GM12878 (cell line): ENCODE measurements around the gene PELI2.

Experiments used
- BMI1 ChIP-seq: fragments of 450-650 bp; IDR thresholded peaks from 2 replicates; pipeline ENCODE4 v1.6.1; 2016; ENCODE audit warnings: mild to moderate bottlenecking, moderate library complexity, borderline replicate concordance
- HCFC1 ChIP-seq: fragments of 150-350 bp; IDR thresholded peaks from 2 replicates; pipeline ENCODE4 v1.6.1; 2014; ENCODE audit warnings: low read length
- JUND ChIP-seq: IDR thresholded peaks from 2 replicates; pipeline ENCODE4 v1.6.1; 2012; ENCODE audit warnings: low read depth, mild to moderate bottlenecking, low read length, improper control_type of control experiment, moderate library complexity
- MLLT1 ChIP-seq: fragments of 450-650 bp; IDR thresholded peaks from 2 replicates; pipeline ENCODE4 v1.6.1; 2016; ENCODE audit warnings: mild to moderate bottlenecking
- MTA2 ChIP-seq: fragments of 450-650 bp; IDR thresholded peaks from 2 replicates; pipeline ENCODE4 v1.6.1; 2016; ENCODE audit warnings: low read depth, mild to moderate bottlenecking, moderate library complexity
- MXI1 ChIP-seq: fragments of 150-350 bp; IDR thresholded peaks from 2 replicates; pipeline ENCODE4 v1.6.1; 2011; ENCODE audit warnings: low read depth, mild to moderate bottlenecking, inconsistent platforms, low read length, improper control_type of control experiment
- NR2C1 ChIP-seq: fragments of 450-650 bp; IDR thresholded peaks from 2 replicates; pipeline ENCODE4 v1.6.1; 2017; ENCODE audit warnings: antibody characterized with exemption, mild to moderate bottlenecking, moderate library complexity
- POLR2A ChIP-seq: IDR thresholded peaks from 2 replicates; pipeline ENCODE4 v1.6.1; 2011; ENCODE audit warnings: low read depth, mild to moderate bottlenecking, low read length
- POLR2AphosphoS5 ChIP-seq: IDR thresholded peaks from 2 replicates; pipeline ENCODE4 v1.6.1; 2011; ENCODE audit warnings: mild to moderate bottlenecking, low read length, inconsistent platforms
- SP1 ChIP-seq: IDR thresholded peaks from one replicate; pipeline ENCODE4 v1.6.1; 2011; ENCODE audit warnings: low read depth, low read length
- STAT1 ChIP-seq: fragments of 450-650 bp; conservative IDR thresholded peaks from 2 replicates; pipeline ENCODE4 v1.6.1; 2014; ENCODE audit warnings: antibody characterized with exemption, mild to moderate bottlenecking
- TF ChIP-seq, protein P1 (sequence below), 3 experiments: IDR thresholded peaks in 2 of 3; conservative IDR thresholded peaks in 1 of 3; 2 replicates each; pipeline ENCODE4 v1.5.1; 2011; ENCODE audit warnings: low read depth in 3 of 3, low read length in 3 of 3, mild to moderate bottlenecking in 3 of 3, control low read depth in 2 of 3, moderate library complexity in 2 of 3, inconsistent platforms in 1 of 3, mixed read lengths in 1 of 3; ENCODE audit not compliant: control insufficient read depth in 2 of 3, insufficient read depth in 1 of 3; ENCODE audit errors: extremely low read depth in 1 of 3
- TF ChIP-seq, protein P2 (sequence below): fragments of 150-350 bp; IDR thresholded peaks from 2 replicates; pipeline ENCODE4 v1.6.1; 2016; ENCODE audit warnings: low read depth, low read length

DNA sequence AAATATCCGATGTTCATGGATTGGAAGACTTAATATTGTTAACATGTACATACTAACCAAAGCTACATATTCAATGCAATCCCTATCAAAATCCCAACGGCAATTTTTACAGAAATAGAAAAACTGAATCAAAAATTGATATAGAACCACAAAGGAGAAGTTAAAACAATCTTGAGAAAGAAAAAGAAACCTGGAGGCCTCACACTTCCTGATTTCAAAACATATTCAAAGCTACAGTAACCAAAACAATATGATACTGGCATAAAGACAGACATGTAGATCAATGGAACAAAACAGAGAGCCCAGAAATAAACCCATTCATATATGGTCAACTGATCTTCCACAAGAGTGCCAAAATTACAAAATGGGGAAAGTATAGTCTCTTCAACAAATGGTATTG is 5.4 kb upstream of the PELI2 start:
- TF ChIP-seq, protein P1, sequence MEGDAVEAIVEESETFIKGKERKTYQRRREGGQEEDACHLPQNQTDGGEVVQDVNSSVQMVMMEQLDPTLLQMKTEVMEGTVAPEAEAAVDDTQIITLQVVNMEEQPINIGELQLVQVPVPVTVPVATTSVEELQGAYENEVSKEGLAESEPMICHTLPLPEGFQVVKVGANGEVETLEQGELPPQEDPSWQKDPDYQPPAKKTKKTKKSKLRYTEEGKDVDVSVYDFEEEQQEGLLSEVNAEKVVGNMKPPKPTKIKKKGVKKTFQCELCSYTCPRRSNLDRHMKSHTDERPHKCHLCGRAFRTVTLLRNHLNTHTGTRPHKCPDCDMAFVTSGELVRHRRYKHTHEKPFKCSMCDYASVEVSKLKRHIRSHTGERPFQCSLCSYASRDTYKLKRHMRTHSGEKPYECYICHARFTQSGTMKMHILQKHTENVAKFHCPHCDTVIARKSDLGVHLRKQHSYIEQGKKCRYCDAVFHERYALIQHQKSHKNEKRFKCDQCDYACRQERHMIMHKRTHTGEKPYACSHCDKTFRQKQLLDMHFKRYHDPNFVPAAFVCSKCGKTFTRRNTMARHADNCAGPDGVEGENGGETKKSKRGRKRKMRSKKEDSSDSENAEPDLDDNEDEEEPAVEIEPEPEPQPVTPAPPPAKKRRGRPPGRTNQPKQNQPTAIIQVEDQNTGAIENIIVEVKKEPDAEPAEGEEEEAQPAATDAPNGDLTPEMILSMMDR (IDR thresholded peaks at IDR 0.05 in 2 of 3, conservative IDR thresholded peaks at IDR 0.05 in 1 of 3; ENCODE audit: control insufficient read depth in 2 of 3, extremely low read depth in 1 of 3, insufficient read depth in 1 of 3, low read depth in 3 of 3, low read length in 3 of 3) = no peak
- TF ChIP-seq SP1 (no peak), JUND (no peak), POLR2AphosphoS5 (no peak), MTA2 (no peak), HCFC1 (no peak), MXI1 (no peak), NR2C1 (no peak), MLLT1 (no peak), BMI1 (no peak), STAT1 (no peak), POLR2A (no peak)
- TF ChIP-seq, protein P2, sequence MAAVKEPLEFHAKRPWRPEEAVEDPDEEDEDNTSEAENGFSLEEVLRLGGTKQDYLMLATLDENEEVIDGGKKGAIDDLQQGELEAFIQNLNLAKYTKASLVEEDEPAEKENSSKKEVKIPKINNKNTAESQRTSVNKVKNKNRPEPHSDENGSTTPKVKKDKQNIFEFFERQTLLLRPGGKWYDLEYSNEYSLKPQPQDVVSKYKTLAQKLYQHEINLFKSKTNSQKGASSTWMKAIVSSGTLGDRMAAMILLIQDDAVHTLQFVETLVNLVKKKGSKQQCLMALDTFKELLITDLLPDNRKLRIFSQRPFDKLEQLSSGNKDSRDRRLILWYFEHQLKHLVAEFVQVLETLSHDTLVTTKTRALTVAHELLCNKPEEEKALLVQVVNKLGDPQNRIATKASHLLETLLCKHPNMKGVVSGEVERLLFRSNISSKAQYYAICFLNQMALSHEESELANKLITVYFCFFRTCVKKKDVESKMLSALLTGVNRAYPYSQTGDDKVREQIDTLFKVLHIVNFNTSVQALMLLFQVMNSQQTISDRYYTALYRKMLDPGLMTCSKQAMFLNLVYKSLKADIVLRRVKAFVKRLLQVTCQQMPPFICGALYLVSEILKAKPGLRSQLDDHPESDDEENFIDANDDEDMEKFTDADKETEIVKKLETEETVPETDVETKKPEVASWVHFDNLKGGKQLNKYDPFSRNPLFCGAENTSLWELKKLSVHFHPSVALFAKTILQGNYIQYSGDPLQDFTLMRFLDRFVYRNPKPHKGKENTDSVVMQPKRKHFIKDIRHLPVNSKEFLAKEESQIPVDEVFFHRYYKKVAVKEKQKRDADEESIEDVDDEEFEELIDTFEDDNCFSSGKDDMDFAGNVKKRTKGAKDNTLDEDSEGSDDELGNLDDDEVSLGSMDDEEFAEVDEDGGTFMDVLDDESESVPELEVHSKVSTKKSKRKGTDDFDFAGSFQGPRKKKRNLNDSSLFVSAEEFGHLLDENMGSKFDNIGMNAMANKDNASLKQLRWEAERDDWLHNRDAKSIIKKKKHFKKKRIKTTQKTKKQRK = no peak
